NCI-H2196 (cell line): ENCODE data around the gene CEACAM18.
A peak's percentile ranks its signal among the peaks of the same experiment; 100 is the strongest.
"Not testable (repeated sequence)": the region's sequence is repeated elsewhere in the genome, so short reads cannot be mapped to it uniquely, and the experiment has no call there.

Source experiments
- DNase-seq: peaks from one replicate; lab custom pipeline; 2025; ENCODE audit not compliant: unreplicated experiment; lab: John Stamatoyannopoulos, UW

CEACAM18 gene

DNA sequence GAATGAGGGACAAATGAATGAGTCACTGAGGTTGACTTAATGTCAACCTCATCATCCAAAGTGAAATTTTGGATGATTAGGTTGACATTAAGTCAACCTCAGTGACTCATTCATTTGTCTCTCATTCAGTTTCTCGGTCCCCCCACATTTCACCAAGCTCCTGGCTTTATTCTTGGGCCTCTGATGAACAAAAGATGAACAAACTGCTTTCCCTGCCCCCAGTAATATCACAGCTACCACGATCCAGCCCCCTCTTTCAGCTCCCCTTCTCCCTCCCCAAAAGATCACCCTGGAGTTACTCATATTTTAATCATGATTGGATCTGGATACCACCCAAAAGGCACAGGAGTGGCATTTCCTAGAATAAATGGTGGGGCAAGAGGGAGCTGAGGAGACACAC lies 10.8 kb downstream of the CEACAM18 start:
- no peak for DNase-seq

DNA sequence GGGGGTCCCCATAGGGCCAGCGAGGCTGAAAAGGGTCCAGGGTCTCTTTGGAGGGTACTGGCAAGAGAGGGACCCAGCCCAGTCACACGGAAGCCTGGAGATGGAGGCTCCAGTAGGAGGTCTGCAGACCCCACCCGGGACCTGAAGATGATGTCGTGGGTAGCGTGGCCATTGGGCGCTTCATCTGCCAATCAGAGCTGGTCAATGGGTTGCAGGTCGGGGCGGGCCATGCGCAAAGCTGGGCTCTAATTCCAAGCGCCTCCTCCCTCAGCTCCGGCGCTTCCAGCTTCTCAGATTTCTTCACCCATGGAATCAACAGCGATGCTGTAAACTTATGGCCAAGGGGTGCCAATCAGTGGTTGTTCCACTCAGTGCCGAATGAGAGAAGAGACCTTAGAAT lies 12.3 kb downstream of the CEACAM18 start:
- DNase-seq: no peak

- no peak for DNase-seq
Observed at GRCh38 chr19:51491586-51491985, 13.2 kb downstream of the CEACAM18 start.

- no peak for DNase-seq
Observed at GRCh38 chr19:51493776-51494175, 15.4 kb downstream of the CEACAM18 start.

DNA sequence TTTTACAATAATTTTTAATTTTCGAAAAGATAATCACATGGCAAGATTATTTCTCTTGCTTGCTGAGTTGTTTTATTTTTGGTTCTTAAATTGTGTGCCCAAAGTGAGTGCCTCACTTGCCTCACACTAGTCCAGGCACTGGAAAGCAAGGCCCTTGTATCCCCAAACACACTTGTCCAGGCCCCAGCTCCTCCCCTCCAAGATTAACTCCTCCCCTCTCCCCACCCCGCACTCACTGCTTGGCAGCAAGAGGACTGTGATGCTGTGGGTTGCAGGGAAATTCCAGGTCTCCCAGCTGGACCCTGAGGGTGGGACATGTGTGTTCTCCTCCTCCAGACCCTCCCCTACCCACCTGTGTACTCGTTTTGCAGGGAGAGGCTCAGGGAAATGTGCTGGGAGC lies 19.3 kb downstream of the CEACAM18 start:
- no peak for DNase-seq

DNA sequence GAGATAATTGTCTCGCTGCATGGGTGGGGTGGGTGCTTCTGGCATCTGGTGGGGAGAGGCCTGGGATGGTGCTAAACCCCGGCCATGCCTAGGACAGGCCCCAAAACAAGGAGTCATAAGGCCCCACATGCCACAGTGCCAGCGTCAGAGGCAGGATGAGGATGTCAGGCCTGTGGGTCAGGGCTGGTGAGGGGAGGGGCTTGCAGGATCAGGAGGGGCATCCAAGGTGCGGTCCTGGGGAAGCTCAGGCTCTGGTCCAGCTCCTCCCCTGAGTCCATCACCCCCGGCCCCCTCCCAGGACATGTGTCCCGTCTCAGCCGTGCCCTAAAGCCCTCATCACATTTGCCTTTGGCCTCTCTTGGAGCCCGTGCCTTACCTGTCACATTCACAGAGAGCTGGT lies 22.6 kb downstream of the CEACAM18 start:
- DNase-seq: not testable (repeated sequence)

DNA sequence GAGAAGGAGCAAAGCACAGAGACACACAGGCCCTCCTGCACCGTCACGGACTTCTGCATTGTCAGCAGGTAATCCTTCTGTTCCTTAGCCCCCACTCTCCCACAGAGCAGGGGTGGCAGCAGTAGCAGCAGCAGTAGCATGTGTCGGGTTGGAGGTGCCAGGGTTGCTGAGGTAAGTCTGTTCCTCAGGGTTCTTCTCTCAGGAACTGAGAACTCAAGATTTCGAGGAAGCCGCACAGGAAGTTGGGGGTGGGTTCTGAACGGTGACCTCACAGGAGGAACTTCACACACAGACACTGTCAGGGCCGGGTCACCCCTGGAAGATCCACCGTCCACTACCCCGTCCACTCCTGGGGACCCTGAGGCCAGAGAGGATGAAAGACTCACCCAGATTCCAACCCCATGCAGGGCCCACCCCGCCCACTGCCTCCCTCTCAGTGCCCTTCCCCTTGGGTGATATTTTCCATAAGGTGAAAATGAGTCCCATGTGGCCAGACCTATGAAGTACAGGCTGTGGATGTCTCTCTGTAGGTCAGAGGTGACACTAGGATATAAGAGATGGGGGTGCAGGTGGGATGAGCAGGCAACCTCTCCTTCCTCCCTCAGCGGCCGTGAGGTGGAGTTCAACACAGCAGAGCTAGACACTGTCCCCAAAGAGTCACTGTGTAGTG lies 23.4 kb downstream of the CEACAM18 start, which contains the start of gene SIGLEC12:
Gene SIGLEC12 (minus strand): TSS at position 207 of the 670 bp plus-strand sequence. CDS start 67 bp downstream, at position 140.
- DNase-seq: no peak

DNA sequence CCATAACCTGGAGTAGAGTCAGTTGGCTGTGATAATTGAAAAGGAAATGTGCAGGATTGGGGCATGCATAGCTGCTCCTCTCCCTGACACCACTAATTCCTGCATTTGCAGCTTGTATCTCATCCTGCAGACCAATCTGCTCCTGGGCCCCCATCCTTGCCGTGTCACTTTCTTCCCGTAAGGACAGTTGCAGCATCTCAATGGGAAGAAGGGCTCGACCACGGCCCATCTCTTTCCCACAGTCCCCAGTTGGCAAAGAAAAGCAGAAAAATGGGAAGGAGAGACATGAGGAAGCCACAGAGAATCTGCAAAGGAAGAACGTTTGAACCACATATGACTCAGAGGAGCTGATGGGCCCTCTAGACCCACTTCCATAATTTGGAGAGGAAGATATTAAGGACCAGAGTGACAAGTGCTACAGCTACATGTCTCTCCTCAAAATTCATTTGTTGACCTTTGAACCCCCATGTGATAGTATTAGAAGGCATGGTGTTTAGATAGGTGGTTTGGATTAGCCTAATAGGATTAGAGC lies 25.0 kb downstream of the CEACAM18 start:
- DNase-seq: no peak

- DNase-seq: no peak
Observed at GRCh38 chr19:51503896-51504295, 25.6 kb downstream of the CEACAM18 start.

GRCh38 chr19:51505904-51506303 lies 27.6 kb downstream of the CEACAM18 start:
- DNase-seq: no peak

GRCh38 chr19:51507192-51507591 lies 28.9 kb downstream of the CEACAM18 start:
- DNase-seq: no peak

GRCh38 chr19:51507640-51508058 lies 29.3 kb downstream of the CEACAM18 start:
- DNase-seq: no peak

DNA sequence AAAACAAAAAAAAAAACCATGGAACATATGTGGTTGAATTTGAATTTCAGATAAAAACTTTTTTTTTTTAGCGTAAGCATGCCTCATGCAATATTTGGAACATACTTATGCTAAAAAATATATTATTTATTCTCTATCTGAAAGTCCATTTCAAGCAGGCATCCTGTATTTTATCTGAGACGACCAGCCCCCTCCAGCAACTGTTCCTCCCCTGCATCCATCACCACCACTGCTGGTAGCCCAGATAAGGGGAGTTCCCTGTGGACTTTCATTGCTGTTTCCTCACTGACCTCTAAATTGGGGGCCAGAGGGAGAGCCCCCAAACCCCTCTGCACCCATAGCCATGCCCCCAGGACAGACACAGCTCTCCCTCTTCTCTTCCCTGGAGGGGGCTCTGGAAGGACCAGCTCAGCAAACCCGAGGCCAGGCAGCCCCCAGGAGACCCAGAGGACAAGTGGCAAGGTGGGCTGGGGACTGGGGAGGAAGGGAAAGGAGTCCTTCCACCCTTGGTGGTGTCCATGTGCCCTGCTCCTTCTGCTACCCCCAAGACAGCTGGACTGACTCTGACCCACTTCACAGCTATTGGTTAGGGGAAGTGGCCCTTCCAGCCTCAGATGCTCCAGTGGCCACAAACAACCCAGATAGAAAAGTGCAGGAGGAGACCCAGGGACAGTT lies 29.9 kb downstream of the CEACAM18 start:
- no peak for DNase-seq

- DNase-seq: no peak
Observed at GRCh38 chr19:51509823-51510660, 31.7 kb downstream of the CEACAM18 start.

- DNase-seq: no peak
Observed at GRCh38 chr19:51511353-51511752, 33.0 kb downstream of the CEACAM18 start.

DNA sequence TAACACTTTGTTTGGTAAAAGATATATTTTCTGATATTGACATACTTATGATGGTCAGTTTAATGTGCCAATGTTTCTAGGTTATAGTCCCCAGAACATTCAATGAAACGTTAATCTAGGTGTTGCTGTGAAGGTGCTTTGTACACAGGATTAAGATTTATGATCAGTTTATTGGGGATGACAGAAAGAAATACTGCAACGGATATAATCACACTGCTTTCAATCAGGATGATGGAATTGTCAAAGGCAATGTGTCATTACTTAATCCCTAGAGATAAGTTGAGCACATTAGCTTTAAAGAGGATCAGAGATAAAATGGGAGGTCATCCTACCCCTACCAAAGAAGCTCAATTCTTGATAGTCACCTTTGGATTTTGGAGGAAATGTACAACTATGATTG lies 35.6 kb downstream of the CEACAM18 start:
- DNase-seq: no peak

DNA sequence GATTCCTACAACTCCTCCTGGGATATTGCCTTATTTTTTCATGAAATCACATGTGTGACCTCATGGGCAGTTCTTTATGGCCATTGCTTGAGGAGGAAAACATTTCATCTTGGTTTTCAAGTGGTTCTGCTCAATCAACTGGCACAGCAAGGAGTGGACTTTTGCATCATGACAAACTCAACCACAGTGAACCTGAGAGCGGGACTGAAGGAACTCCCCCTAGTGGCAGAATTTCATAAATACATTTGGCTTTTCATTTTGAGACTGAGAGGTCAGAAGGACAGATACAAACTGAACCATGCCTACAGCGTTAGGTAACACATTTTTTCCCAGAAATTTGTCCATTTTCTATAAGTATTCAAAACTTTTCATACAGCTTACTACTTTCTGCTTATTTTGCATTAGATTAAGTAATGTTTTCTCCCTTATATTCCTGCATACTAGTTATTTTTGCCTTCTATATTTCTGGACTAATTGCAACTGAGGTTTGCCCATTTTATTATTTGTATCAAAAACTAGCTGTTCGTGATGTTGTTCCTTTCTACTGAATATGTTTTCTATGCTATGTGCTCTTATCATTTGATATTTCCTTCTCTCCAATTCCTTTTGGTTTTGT lies 36.6 kb downstream of the CEACAM18 start:
- peak; percentile 58 for DNase-seq

- no peak for DNase-seq
Observed at GRCh38 chr19:51520728-51521127, 42.4 kb downstream of the CEACAM18 start.

GRCh38 chr19:51521357-51521756 lies 43.0 kb downstream of the CEACAM18 start:
- no peak for DNase-seq

DNA sequence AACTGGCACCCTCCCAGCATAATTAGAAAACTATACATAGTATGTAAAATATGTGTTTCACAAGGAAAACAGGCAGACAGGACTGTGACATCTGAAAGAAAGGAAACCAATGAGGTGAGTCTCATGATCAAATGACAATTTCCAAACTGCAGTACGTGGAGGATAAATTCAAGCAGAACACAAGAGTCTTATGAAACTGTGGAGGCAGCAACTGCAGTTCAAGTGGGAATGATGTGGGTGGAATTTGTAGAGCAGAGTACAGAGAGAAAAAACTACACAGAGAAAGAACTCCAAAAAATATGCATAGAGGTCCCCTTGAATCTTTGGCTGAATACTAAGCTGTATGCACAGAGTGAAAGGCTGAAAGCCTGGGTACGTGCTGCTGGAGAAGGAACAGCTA lies 43.4 kb downstream of the CEACAM18 start:
- DNase-seq: no peak

DNA sequence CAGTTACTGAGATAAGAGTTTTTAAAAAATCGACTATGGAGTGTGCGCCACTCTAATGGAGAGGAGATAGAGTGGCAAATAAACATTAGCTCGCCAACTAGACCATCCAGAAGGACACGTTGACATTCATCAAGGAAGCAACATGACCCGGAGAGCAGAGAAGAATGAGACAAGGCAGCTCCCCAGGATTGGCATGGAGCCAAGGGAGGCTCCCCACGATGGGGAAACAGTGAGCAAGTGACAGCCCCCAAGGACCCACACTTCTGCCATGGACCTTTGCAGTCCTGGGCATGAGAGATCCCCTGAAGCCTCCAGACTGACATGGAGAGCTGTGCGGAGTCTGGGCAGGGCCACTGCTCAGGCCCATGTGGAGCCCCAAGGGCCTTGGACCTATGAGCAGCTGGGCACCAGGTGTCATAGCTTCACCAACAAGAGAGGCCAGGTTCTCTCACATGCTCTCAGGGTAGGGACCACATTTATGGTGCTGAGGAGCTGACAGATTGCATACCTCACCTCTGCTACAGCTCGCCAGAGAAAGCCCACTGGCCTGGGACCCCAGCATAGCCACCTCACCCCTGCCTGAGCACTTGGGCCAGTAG lies 46.4 kb downstream of the CEACAM18 start:
- no peak for DNase-seq
